ENCODE measurements around the gene NME8.

The NME8 gene

GRCh38 chr7:37901890-37902524 lies 53.6 kb downstream of the NME8 start:
- no peak for DNase-seq

- no peak for DNase-seq
Measured at GRCh38 chr7:37908221-37908788, 59.9 kb downstream of the NME8 start.

- no peak for DNase-seq
Measured at GRCh38 chr7:37912756-37913155, 64.4 kb downstream of the NME8 start.

- DNase-seq = no peak
Measured at GRCh38 chr7:37915438-37915837, 67.0 kb downstream of the NME8 start.

- DNase-seq = no peak
Measured at GRCh38 chr7:37916017-37916672, 67.7 kb downstream of the NME8 start.

GRCh38 chr7:37916673-37917660 lies 68.6 kb downstream of the NME8 start, which contains the start of gene SFRP4:
SFRP4 (minus strand) TSS chr7:37916817; CDS start chr7:37916537, 280 bp downstream.
- DNase-seq = peak; percentile 68

- DNase-seq = no peak
Measured at GRCh38 chr7:37918526-37918925, 70.1 kb downstream of the NME8 start.

- peak; percentile 68 for DNase-seq
Measured at GRCh38 chr7:37920305-37920848, 72.0 kb downstream of the NME8 start, which contains the start of gene EPDR1. EPDR1 (plus strand) TSS chr7:37920640; CDS start chr7:37920940, 300 bp downstream.

GRCh38 chr7:37920849-37921805 lies 72.7 kb downstream of the NME8 start:
- DNase-seq = peak; percentile 73

- DNase-seq = no peak
Measured at GRCh38 chr7:37921876-37922275, 73.5 kb downstream of the NME8 start.

- no peak for DNase-seq
Measured at GRCh38 chr7:37923996-37924395, 75.6 kb downstream of the NME8 start.

GRCh38 chr7:37924491-37925041 lies 76.2 kb downstream of the NME8 start:
- DNase-seq = no peak

GRCh38 chr7:37925620-37926019 lies 77.2 kb downstream of the NME8 start:
- no peak for DNase-seq

GRCh38 chr7:37927773-37928444 lies 79.5 kb downstream of the NME8 start:
- no peak for DNase-seq

GRCh38 chr7:37928878-37929277 lies 80.5 kb downstream of the NME8 start:
- DNase-seq = no peak

GRCh38 chr7:37930226-37930948 lies 82.0 kb downstream of the NME8 start:
- DNase-seq = no peak

GRCh38 chr7:37932543-37932942 lies 84.1 kb downstream of the NME8 start:
- no peak for DNase-seq

GRCh38 chr7:37933018-37933566 lies 84.7 kb downstream of the NME8 start:
- DNase-seq = no peak

- peak; percentile 48 for DNase-seq
Measured at GRCh38 chr7:37942934-37943610, 94.7 kb downstream of the NME8 start.

Data from NCI-H82 (cell line).